Measurements from ENCODE around the gene NAPSA.
A peak's percentile ranks its signal among the peaks of the same experiment; 100 is the strongest.

NAPSA gene

GRCh38 chr19:50333737-50334617 lies 31.5 kb downstream of the NAPSA start:
- TF ChIP-seq ZNF274 (IDR thresholded peaks at IDR 0.05; ENCODE audit: low read depth, low read length), result no peak
- H3K4me3 ChIP-seq (ENCODE audit: low read length), result peak overlapping the region; percentile 40; the same call in 1 of the 2 replicates

DNA sequence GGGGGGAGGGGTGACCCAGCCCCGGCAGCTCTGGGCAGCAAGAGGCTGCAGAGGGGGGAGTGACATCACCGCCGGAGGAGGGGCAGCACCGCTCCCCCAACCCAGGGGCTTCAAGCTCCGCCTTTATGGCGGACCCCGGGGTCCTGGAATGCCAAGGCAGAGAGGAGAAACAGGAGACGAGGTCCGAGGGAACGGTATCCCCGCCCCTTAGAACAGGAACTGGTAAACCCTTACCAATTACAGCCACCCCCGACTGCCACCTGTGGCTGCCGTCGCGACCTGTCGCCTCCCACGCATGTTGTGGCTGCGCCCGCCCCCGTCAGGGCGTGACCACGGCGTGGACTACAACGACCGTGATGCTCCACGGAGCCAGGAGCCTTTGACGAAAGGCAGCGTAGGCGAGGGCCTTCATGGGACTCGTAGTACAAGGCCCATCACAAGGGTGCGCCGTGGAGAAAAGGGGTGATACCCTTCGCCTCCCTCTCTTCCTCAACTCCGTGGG lies 32.2 kb downstream of the NAPSA start:
- TF ChIP-seq ZNF274 (IDR thresholded peaks at IDR 0.05; ENCODE audit: low read depth, low read length), result no peak
- H3K4me3 ChIP-seq (ENCODE audit: low read length), result peak overlapping the region; percentile 40; the same call in 1 of the 2 replicates

GRCh38 chr19:50332244-50333038 lies 33.0 kb downstream of the NAPSA start:
- peak overlapping the region; percentile 40; the same call in 1 of the 2 replicates for H3K4me3 ChIP-seq (ENCODE audit: low read length)
- TF ChIP-seq ZNF274 (IDR thresholded peaks at IDR 0.05; ENCODE audit: low read depth, low read length), result no peak

DNA sequence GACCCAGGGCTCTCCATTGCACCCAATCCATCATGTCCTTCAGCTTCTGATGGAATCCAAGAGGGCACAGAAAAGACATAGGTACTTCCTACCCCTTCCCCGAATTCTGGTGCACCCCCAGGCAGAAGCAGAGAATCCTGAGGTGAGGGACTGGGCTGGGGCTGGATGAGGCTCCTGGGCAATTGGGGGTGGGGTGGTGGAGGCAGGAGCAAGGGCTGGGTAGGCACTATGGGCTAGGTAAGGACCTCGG lies 33.5 kb downstream of the NAPSA start:
- peak overlapping the region; percentile 40; the same call in 1 of the 2 replicates for H3K4me3 ChIP-seq (ENCODE audit: low read length)
- TF ChIP-seq ZNF274 (IDR thresholded peaks at IDR 0.05; ENCODE audit: low read depth, low read length), result no peak

DNA sequence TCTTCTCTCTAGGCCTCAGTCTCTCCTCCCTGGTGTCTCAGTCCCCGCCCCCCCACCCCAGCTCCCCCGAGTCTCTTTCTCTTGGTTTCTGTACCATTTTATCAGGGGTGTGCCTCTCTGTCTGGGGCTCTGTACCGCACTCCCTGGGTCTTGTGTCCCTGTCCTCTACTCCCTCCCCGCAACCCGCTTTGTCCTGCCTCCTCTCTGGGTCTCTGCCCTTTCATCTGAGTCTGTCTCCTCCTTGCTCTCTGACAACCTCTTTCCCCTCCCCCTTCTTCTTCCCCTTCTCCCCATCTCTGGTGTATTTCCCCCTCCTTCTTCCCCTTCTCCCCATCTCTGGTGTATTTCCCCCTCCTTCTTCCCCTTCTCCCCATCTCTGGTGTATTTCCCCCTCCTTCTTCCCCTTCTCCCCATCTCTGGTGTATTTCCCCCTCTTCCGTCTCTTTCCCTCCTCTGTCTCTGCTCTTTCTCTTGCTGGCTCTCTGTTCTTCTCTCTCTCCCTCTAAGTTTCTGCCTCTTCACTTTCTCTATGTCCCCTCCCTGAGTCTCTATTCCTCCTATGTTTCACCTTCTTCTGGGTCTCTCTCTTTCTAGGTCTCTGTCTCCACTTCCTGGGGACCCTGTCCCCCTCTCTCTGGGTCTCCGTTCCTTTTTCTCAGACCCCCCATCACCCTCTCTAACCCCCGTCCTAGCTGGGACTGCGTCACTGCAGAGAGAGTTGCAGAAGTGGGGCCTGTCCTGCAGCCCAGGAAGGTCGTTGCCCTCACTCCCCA lies 34.0 kb downstream of the NAPSA start:
- no peak for TF ChIP-seq ZNF274 (IDR thresholded peaks at IDR 0.05; ENCODE audit: low read depth, low read length)
- H3K4me3 ChIP-seq (ENCODE audit: low read length), result peak overlapping the region; percentile 40; the same call in 1 of the 2 replicates

DNA sequence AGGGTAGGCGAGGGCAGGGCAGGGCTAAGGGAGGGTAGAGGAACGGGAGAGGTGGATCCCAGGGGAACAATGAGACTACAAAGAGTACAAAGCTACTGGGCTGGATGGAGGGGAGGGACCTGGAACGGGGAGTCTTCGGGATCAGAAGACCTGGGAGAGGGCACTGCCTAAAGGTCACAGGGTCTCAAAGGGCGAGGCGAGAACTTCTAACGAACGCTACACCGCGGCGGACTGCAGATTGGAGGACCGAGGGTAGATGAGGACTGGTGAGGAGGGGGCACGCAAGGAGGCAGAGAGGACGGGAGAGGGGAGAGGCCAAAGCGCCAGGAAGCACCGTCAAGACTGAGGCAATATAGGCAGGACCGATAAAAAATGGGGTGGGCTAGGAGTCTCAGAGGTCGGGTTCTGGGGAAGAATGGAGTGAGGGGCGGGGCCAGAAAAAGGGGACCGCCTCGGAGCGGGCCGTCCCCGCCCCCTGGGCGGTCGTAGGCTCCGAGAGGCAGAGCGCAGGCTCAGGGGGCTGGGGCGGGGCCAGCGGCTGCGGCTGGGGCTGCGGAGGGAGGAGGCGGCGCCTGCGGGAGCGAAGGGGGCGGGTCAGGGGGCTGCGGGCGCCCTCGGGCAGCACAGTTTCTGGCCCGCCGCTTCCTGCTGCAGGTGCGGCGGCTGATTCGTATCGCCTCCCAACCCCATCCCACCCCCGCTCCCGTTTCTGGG lies 34.9 kb downstream of the NAPSA start:
- peak overlapping the region; percentile 57; the same call in 1 of the 2 replicates for H3K4me3 ChIP-seq (ENCODE audit: low read length)
- TF ChIP-seq ZNF274 (IDR thresholded peaks at IDR 0.05; ENCODE audit: low read depth, low read length), result no peak

GRCh38 chr19:50329926-50330294 lies 35.5 kb downstream of the NAPSA start:
- H3K4me3 ChIP-seq (ENCODE audit: low read length), result peak overlapping the region; percentile 57; the same call in 1 of the 2 replicates

- H3K4me3 ChIP-seq (ENCODE audit: low read length), result peak within 1 kb of the TSS; percentile 57; the same call in 1 of the 2 replicates
Measured at GRCh38 chr19:50329146-50329925, 36.1 kb downstream of the NAPSA start, which contains the start of gene KCNC3. Gene KCNC3 (minus strand): TSS chr19:50329377. CDS start chr19:50329082, 295 bp downstream.

DNA sequence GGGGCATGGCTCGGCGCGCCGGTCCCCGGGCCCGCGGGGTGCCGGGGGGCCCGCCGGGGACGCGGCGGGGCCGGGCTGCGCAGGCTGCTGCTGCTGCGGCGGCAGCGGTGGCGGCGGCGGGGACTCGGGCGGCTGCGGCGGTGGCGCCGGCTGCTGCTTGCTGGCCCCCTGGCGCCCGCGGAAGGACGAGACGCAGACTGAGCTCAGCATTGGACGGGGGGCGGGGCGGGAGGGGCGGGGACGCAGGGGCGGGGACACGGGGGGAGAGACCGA lies 36.6 kb downstream of the NAPSA start:
- no peak overlapping the region for H3K4me3 ChIP-seq (ENCODE audit: low read length)
- no peak for TF ChIP-seq ZNF274 (IDR thresholded peaks at IDR 0.05; ENCODE audit: low read depth, low read length)

More at GRCh38 chr19:50329146-50329925, 36.1 kb downstream of the NAPSA start, which contains the start of gene KCNC3:
- no peak for TF ChIP-seq ZNF274 (IDR thresholded peaks at IDR 0.05; ENCODE audit: low read depth, low read length)

GRCh38 chr19:50328224-50328872 lies 37.1 kb downstream of the NAPSA start:
- no peak for TF ChIP-seq ZNF274 (IDR thresholded peaks at IDR 0.05; ENCODE audit: low read depth, low read length)
- H3K4me3 ChIP-seq (ENCODE audit: low read length), result no peak overlapping the region; the same call in 1 of the 2 replicates

DNA sequence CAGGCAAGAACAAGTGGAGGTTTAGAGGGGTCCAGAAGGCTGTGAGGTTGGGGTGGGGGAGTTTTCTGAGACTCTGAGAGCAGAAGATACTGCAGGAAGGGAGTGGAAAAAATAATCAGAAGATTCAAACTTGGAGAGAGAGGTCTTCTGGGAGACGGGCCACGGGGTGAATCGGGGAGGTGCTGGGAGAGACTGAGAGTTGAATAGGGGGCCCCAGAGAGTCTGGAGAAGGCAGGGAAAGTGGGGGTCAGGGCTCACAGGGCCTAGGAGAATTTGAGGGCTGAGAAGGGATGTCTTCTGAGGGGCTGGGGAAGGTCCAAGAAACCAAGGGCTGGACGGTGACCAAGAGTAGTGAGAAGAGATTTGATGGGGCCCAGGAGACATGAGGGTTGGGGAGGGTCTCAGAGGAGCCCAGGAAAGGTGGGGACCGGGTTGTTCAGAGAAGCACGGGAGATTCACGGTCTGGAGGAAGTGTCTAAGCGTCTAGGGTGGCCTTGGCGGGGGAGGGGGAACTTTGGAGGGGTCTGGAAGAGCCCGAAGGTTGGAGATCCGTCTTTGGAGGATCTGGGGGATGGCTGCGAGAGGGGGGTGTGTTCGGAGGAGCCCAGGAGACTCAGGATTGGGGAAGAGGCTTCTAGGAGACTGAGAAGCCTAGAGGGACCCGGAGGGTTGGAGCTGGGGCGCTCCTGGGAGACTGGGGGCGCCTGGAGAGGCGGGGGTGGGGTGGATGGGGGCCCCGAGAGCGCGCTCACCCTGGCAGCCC lies 37.8 kb downstream of the NAPSA start:
- no peak overlapping the region for H3K4me3 ChIP-seq (ENCODE audit: low read length)

GRCh38 chr19:50327013-50327412 lies 38.4 kb downstream of the NAPSA start:
- no peak for TF ChIP-seq ZNF274 (IDR thresholded peaks at IDR 0.05; ENCODE audit: low read depth, low read length)
- no peak overlapping the region for H3K4me3 ChIP-seq (ENCODE audit: low read length)

More for the DNA sequence above, 37.8 kb downstream of the NAPSA start:
- no peak for TF ChIP-seq ZNF274 (IDR thresholded peaks at IDR 0.05; ENCODE audit: low read depth, low read length)
